H9 (cell line): ENCODE measurements around the gene RTP2. TPM values are rescaled to one million over a fixed set of nuclear protein-coding genes. Genes with fewer than 3 reads are reported as not detected.
A peak's percentile ranks its signal among the peaks of the same experiment; 100 is the strongest.

Experiments
- DNase-seq: peaks from one replicate; pipeline ENCODE4 v3.0.0-alpha.2; 2017
- H2AFZ ChIP-seq: one replicate; pipeline ENCODE4 v1.6.1; 2013; ENCODE audit warnings: mild to moderate bottlenecking, low read length, control low read depth, moderate library complexity
- H2AK5ac ChIP-seq: 2 replicates; pipeline ENCODE4 v1.6.1; 2013; ENCODE audit warnings: low read length, control low read depth, mixed read lengths; ENCODE audit not compliant: insufficient read length
- H2BK120ac ChIP-seq: one replicate; pipeline ENCODE4 v1.6.1; 2013; ENCODE audit warnings: low read depth, mild to moderate bottlenecking, low read length, control low read depth, inconsistent platforms; ENCODE audit not compliant: poor library complexity, severe bottlenecking
- H2BK12ac ChIP-seq: 2 replicates; pipeline ENCODE4 v1.6.1; 2013; ENCODE audit warnings: low read length, control low read depth, mixed read lengths, low read depth; ENCODE audit not compliant: insufficient read length
- H2BK15ac ChIP-seq: 2 replicates; pipeline ENCODE4 v1.6.1; 2013; ENCODE audit warnings: low read depth, low read length, control low read depth
- H2BK20ac ChIP-seq: one replicate; pipeline ENCODE4 v1.6.1; 2013; ENCODE audit warnings: low read depth, mild to moderate bottlenecking, low read length, control low read depth, inconsistent platforms; ENCODE audit not compliant: poor library complexity, severe bottlenecking
- H2BK5ac ChIP-seq: 2 replicates; pipeline ENCODE4 v1.6.1; 2013; ENCODE audit warnings: low read length, control low read depth, mixed read lengths; ENCODE audit not compliant: insufficient read length
- H3K14ac ChIP-seq: 2 replicates; pipeline ENCODE4 v1.6.1; 2013; ENCODE audit warnings: low read length, control low read depth; ENCODE audit not compliant: insufficient read depth
- H3K18ac ChIP-seq: 2 replicates; pipeline ENCODE4 v1.6.1; 2013; ENCODE audit warnings: low read depth, mild to moderate bottlenecking, mixed read lengths, low read length, control low read depth; ENCODE audit not compliant: insufficient read length
- H3K23ac ChIP-seq: 2 replicates; pipeline ENCODE4 v1.6.1; 2013; ENCODE audit warnings: low read length, control low read depth, mixed read lengths, low read depth; ENCODE audit not compliant: insufficient read length
- H3K23me2 ChIP-seq: 2 replicates; pipeline ENCODE4 v1.6.1; 2013; ENCODE audit warnings: low read depth, mild to moderate bottlenecking, mixed read lengths, low read length, control low read depth; ENCODE audit not compliant: insufficient read length, poor library complexity, severe bottlenecking
- H3K27ac ChIP-seq: 2 replicates; pipeline ENCODE4 v1.5.1; 2013; ENCODE audit warnings: low read length, control low read depth, mixed read lengths, low read depth; ENCODE audit not compliant: insufficient read length
- H3K27me3 ChIP-seq: 2 replicates; pipeline ENCODE4 v1.6.1; 2013; ENCODE audit warnings: low read length, control low read depth, inconsistent platforms; ENCODE audit not compliant: insufficient read depth
- H3K4ac ChIP-seq: 2 replicates; pipeline ENCODE4 v1.6.1; 2013; ENCODE audit warnings: low read depth, mild to moderate bottlenecking, control low read depth, inconsistent platforms, low read length, moderate library complexity
- H3K4me1 ChIP-seq: 2 replicates; pipeline ENCODE4 v1.6.1; 2013; ENCODE audit warnings: low read length, control low read depth, inconsistent platforms; ENCODE audit not compliant: insufficient read depth
- H3K4me2 ChIP-seq: 2 replicates; pipeline ENCODE4 v1.6.1; 2013; ENCODE audit warnings: low read length, control low read depth, mixed read lengths; ENCODE audit not compliant: insufficient read length, insufficient read depth
- H3K56ac ChIP-seq: 2 replicates; pipeline ENCODE4 v1.6.1; 2013; ENCODE audit warnings: low read depth, mild to moderate bottlenecking, mixed read lengths, low read length, control low read depth; ENCODE audit not compliant: insufficient read length
- H3K79me1 ChIP-seq: 2 replicates; pipeline ENCODE4 v1.6.1; 2013; ENCODE audit warnings: low read depth, mild to moderate bottlenecking, moderate library complexity, low read length, control low read depth, inconsistent platforms; ENCODE audit not compliant: insufficient read depth, poor library complexity, severe bottlenecking
- H3K79me2 ChIP-seq: 2 replicates; pipeline ENCODE4 v1.6.1; 2013; ENCODE audit warnings: low read length, control low read depth, inconsistent platforms; ENCODE audit not compliant: insufficient read depth
- H3K9ac ChIP-seq: 2 replicates; pipeline ENCODE4 v1.6.1; 2013; ENCODE audit warnings: low read length, control low read depth, mixed read lengths; ENCODE audit not compliant: insufficient read length; ENCODE audit errors: extremely low read depth
- H3K9me3 ChIP-seq: one replicate; pipeline ENCODE4 v1.6.1; 2013; ENCODE audit warnings: low read depth, low read length, inconsistent platforms; ENCODE audit not compliant: control insufficient read depth
- H3T11ph ChIP-seq: one replicate; pipeline ENCODE4 v1.6.1; 2013; ENCODE audit warnings: mild to moderate bottlenecking, low read length, control low read depth, inconsistent platforms
- H4K20me1 ChIP-seq: one replicate; pipeline ENCODE4 v1.6.1; 2013; ENCODE audit not compliant: control insufficient read depth, insufficient read length, insufficient read depth
- H4K5ac ChIP-seq: 2 replicates; pipeline ENCODE4 v1.6.1; 2013; ENCODE audit warnings: low read depth, mild to moderate bottlenecking, mixed read lengths, low read length, control low read depth; ENCODE audit not compliant: insufficient read length
- H4K8ac ChIP-seq: replicated peaks from 2 replicates; pipeline ENCODE4 v1.6.1; 2013; ENCODE audit warnings: low read length, control low read depth, mixed read lengths, low read depth; ENCODE audit not compliant: insufficient read length
- H4K91ac ChIP-seq: 2 replicates; pipeline ENCODE4 v1.6.1; 2013; ENCODE audit warnings: low read depth, mild to moderate bottlenecking, moderate library complexity, mixed read lengths, low read length, control low read depth; ENCODE audit not compliant: insufficient read length
- H3K27ac Mint-ChIP-seq, 3 experiments: 2 replicates in 2 of 3; 3 replicates in 1 of 3; pipeline ENCODE4 v1.8.0; 2020 to 2021; ENCODE audit warnings: mixed read lengths in 3 of 3, mild to moderate bottlenecking in 1 of 3, moderate library complexity in 1 of 3
- H3K27me3 Mint-ChIP-seq: 2 replicates; pipeline ENCODE4 v1.8.0; 2021; ENCODE audit warnings: low read depth, mild to moderate bottlenecking, moderate library complexity, mixed read lengths
- H3K36me3 Mint-ChIP-seq, 3 experiments: 2 replicates in 2 of 3; 3 replicates in 1 of 3; pipeline ENCODE4 v1.8.0; 2020 to 2021; ENCODE audit warnings: low read depth in 3 of 3, mixed read lengths in 3 of 3; ENCODE audit not compliant: insufficient read depth in 1 of 3
- H3K4me1 Mint-ChIP-seq, 2 experiments: 2 replicates each; pipeline ENCODE4 v1.8.0; 2020; ENCODE audit warnings: mixed read lengths in 2 of 2
- H3K4me3 Mint-ChIP-seq, 2 experiments: 2 replicates in 1 of 2; 3 replicates in 1 of 2; pipeline ENCODE4 v1.8.0; 2020 to 2021; ENCODE audit warnings: mild to moderate bottlenecking in 2 of 2, mixed read lengths in 2 of 2, moderate library complexity in 1 of 2
- H3K9me3 Mint-ChIP-seq, 2 experiments: 2 replicates in 1 of 2; 3 replicates in 1 of 2; pipeline ENCODE4 v1.8.0; 2020; ENCODE audit warnings: mild to moderate bottlenecking in 2 of 2, mixed read lengths in 2 of 2, moderate library complexity in 1 of 2
- WGBS: extraction: QIAGEN DNeasy Blood & Tissue Kit; methylation state at CpG from one replicate; pipeline ENCODE4 v1.1.7; 2013; ENCODE audit warnings: missing lambda C conversion rate, low lambda C conversion rate, mixed read lengths; ENCODE audit not compliant: insufficient read length; ENCODE audit errors: extremely low coverage; 5-methylcytosine and 5-hydroxymethylcytosine counted together
- total RNA-seq: library from RNA; stranded (reverse); gene quantifications from 2 replicates; pipeline ENCODE4 v1.2.1, GENCODE V29; 2021
- TF ChIP-seq, protein P1 (sequence below): fragments of 200-600 bp; sonication (generic); conservative IDR thresholded peaks from 3 replicates; pipeline ENCODE4 v1.8.0; 2021; ENCODE audit warnings: antibody characterized with exemption, mild to moderate bottlenecking

Gene RTP2
- total RNA-seq, 1 experiment from 2014 or later, result not detected

DNA sequence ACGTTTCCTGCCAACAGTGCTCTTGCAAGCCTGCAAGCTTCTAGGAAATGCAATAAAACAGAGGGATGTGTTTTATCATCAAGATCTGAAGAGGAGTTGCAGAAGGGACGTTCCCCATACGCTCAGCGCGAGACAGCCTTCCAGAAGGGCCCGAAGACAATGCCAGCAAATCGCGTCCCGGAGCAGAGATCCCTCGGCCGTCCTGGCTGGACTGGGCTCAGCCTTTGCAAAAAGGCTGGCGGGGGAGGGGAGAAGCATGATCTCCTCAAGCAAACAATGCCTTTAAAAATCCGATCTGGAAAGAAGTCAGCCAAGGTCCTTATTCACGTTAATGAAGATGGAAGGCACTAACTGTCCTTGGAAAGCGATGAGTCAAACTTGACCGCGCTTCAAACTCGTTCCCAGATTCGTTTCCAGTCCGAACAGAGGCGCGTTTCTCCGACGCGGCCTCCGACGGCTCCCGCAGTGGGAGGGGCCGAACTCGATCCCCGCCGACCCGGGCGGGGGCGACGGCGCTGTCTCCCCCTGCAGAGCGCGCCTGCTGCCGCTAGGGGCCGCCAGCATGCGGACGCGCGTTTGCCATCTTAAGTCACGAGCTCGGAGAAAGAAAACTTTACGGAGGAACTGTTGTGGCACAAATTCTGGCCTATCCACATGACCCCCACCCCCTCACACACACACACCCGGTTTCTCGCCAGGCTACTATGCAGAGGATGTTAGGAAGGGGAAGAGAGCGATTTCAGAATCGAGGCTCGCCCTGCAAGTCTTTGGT lies 37.4 kb upstream of the RTP2 start:
- peak; percentile 86 for DNase-seq
- H3K4me1 Mint-ChIP-seq, result peaks cover 46 to 53% of the 10 kb centered on the region in 2 experiments
- Histone ChIP-seq H3K9me3 (no peaks in the 10 kb centered on the region), H3K56ac (no peak overlapping the region), H3K4me2 (peak overlapping the region; percentile 98), H3T11ph (no peak overlapping the region), H3K9ac (peak overlapping the region; percentile 74), H3K18ac (peak overlapping the region; percentile 69), H2BK120ac (no peak overlapping the region), H3K4ac (no peak overlapping the region), H3K23me2 (peaks cover 48% of the 10 kb centered on the region), H2BK20ac (no peak overlapping the region), H3K79me1 (no peaks in the 10 kb centered on the region), H3K23ac (no peak overlapping the region), H2BK5ac (no peak overlapping the region), H3K79me2 (0 out of 2 replicates have a peak, but pooled peaks cover 1% of the 10 kb centered on the region), H3K4me1 (peaks cover 10% of the 10 kb centered on the region; the same call in 1 of the 2 replicates), H4K8ac (no peak overlapping the region), H4K5ac (no peak overlapping the region), H2AFZ (peak overlapping the region; percentile 70), H4K91ac (no peak overlapping the region), H3K14ac (peak overlapping the region; percentile 74; the same call in 1 of the 2 replicates), H4K20me1 (no peaks in the 10 kb centered on the region), H2BK15ac (no peak overlapping the region), H3K27ac (no peak overlapping the region), H2BK12ac (no peak overlapping the region), H2AK5ac (no peak overlapping the region), H3K27me3 (peaks cover 4% of the 10 kb centered on the region; the same call in 1 of the 2 replicates)
- no CpG with 5 or more reads among the region's 53 CpGs for WGBS
- TF ChIP-seq, protein P1, sequence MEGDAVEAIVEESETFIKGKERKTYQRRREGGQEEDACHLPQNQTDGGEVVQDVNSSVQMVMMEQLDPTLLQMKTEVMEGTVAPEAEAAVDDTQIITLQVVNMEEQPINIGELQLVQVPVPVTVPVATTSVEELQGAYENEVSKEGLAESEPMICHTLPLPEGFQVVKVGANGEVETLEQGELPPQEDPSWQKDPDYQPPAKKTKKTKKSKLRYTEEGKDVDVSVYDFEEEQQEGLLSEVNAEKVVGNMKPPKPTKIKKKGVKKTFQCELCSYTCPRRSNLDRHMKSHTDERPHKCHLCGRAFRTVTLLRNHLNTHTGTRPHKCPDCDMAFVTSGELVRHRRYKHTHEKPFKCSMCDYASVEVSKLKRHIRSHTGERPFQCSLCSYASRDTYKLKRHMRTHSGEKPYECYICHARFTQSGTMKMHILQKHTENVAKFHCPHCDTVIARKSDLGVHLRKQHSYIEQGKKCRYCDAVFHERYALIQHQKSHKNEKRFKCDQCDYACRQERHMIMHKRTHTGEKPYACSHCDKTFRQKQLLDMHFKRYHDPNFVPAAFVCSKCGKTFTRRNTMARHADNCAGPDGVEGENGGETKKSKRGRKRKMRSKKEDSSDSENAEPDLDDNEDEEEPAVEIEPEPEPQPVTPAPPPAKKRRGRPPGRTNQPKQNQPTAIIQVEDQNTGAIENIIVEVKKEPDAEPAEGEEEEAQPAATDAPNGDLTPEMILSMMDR, result peak; percentile 96
- H3K9me3 Mint-ChIP-seq, result no peaks in the 10 kb centered on the region; a peak in 1 of 5 replicates
- H3K4me3 Mint-ChIP-seq, result peak overlapping the region; percentile 85 to 92
- H3K27ac Mint-ChIP-seq, result peak overlapping the region; percentile 87 to 96 (median 92)
- no peaks in the 10 kb centered on the region for H3K36me3 Mint-ChIP-seq
- H3K27me3 Mint-ChIP-seq, result peaks cover 45% of the 10 kb centered on the region
